Muscle of arm (tissue), 12 donors: ENCODE results near the gene TUB. TPM values are rescaled to one million over a fixed set of nuclear protein-coding genes. Genes with fewer than 3 reads are reported as not detected.

ENCODE experiments used
- DNase-seq: peaks from one replicate; pipeline ENCODE4 v3.0.0-alpha.2; 2013
- polyA plus RNA-seq, 12 donors: library from polyadenylated mRNA; unstranded; fragments of 120-200 nt; gene quantifications; one replicate each; pipeline ENCODE4 v1.2.1, GENCODE V29; 2013; ENCODE audit not compliant: insufficient read length in 12 of 12

Gene TUB
- polyA plus RNA-seq, 12 donors, result 10.2 to 19.0 (median 13.9) TPM; not detected in 1

DNA sequence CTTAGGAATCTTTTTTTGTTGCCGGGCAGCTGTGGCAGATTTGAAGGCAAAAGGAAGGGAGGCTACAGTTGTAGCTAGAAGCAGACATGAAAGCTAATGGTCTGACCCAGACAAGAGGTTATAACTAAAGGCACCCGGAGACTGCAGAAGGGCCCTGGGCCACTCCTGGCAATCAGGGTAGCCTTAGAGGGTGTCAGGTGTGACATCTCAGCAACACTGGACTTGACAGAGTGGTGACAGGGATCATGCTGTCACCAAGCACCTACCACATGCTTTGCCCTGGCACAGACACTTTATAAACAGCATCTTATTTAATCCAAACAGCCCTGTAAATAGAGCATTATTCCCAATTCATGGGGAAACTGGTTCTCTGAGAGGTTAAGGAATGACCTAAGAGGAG lies 25.7 kb downstream of the TUB start:
- DNase-seq, result no peak

DNA sequence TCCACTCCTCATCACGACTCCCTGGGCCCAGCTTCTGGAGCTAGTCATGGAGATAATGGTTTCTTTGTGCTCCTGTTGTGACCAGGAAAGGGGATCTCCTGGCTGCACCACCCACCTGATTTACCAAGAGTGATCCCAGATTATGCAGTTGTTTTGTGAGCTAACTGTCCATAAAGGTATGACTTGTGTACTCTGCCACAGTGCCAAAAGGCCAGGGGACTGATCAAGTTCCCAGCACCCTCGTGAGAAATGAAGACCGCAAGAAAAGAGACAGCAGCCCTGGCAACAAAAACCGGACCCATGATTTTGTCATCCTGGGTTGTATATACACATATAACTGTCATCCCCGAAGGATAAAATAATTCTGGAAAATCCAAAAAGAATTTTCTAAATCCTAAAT lies 26.6 kb downstream of the TUB start:
- DNase-seq, result no peak

DNA sequence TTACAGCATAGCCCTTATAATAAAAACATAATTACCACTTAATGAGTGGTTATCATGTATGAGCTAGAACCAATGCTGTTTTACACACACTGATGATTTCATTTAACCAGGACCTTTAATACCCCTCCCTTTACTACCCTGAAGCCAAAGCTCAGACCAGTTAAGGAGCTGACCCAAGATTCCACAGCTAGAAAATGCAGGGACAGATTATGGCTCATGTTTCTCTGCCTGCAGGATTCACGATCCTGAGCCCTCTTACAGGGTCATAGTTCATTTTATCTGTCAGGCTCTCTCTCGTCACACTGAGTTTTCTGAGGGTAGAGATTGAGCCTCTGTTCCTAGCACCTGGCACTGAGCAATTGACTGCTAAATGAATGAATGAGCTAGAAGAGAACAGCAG lies 27.4 kb downstream of the TUB start:
- no peak for DNase-seq

DNA sequence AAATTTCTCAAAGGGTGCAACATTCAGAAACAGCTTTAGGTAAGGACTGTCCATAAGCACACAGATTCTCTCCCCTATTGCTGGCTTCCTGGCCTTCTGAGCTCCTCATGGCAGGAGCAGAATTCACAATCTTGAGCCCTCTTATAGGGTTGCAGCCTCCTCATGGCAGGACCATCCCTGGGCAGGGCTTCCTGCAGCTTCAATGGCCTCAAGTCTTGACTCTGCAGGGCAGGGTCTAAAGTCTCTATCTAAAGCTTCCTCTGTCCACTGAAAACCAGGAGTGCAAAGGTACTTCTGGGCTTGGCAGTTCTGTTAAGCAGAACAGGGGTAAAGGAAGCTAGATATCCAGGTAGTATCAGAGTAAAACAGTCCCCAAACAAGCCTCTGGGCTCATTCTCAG lies 28.7 kb downstream of the TUB start:
- no peak for DNase-seq

DNA sequence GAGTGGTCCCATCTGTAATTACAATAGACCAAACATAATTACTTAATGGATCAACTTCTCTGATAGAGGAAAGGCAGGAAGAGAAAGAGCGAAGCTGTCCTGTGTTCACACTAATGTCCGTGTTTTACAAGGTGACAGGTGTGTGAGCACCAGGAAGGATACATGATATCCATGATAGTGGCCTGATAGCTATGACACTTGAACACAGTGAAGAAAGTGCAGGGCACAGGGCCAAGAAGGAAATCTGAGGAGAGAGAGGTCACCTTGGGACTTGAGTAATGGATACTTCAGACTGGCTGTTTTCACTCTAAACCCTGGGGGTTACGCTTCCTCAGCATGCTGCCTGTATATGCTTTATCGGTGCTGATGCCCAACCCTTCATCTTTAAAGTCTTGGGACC lies 29.4 kb downstream of the TUB start:
- no peak for DNase-seq

DNA sequence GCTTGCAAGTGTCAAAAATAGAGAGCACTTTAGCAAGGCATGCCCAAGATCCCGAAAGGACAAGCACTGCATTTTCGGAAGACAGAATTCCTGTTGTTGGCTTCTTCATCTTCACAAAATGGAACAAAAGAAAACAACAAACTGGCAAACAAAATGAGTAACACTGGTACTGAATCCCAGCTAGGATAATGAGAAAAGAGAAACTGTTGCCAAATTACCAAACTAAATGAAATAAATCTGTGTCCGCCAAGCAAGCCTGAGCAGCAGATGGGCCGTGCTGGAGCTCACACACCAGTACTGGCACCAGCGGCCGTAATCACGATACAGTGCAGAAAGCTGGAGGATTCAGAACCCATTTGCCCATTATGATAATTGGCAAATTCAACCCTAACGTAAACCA lies 30.6 kb downstream of the TUB start:
- no peak for DNase-seq

DNA sequence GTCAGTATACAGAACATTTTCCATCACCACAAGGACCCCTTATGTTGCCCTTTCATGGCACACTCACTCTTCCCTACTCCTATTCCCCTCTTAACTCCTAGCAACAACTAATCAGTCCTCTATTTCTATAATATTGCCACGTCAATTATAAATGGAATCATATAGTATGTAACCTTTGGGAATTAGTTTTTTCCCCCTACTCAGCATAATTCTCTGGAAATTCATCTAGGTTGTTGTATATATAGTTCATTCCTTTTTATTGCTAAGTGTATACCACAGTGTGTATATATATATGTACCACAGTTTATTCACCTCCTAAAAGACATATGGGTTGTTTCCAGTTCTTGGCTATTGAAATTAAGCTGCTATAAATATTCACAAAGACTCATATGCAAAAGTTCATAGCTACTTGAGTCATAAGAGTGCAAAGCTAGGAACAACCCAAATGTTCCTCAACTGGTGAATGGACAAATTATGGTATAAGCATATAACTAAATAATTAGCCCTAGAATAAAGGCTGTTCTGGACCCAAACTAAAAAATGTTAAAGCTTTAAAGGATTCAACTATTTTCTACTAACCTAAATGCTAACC lies 41.3 kb downstream of the TUB start:
- no peak for DNase-seq

DNA sequence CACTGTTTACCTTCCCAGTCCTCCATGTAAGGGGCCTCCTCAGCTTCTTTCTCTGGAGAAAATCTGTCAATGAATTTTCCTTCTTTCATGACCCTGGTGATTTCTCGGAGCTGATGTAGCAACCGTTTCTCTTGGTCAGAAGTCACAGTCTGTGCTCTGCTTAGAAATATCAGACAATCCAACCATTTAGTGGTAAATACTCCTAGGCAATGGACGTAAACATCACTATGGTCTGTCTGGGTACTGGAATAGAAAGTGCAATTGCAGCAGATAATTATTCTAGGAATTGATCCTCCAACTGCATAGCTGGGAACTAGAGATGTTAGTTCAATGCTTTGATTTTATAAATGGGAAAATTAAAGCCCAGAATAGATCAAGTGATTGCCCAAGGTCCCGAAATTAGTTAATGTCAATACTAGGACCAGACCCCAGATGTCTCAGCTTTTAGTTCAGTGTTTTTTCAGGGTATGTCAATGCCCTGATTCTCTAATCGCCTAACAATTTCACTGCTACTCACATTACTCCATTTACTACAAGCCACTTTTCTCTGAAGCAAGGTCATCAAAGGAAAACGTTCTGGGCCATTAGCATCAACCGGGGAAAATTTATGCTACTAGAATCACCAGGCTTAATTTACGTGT lies 45.8 kb downstream of the TUB start:
- DNase-seq, result no peak

DNA sequence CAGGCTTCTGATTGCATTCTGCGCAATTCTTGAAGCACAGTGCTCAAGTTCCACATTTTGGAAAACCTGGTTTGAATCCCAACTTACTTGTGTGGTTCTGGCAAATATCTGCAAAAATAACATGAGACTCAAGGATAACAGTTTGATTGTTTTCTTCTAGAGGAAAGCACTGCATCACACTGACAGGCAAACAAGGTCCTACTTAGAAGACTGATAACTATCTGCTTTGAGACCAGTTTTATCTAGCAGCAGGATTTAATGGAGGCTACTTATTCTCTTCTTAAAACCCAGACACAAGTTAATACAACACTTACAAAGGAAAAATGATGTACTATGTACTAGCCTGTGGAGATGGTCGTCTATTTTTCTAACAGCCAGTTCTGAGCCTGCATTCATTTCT lies 46.4 kb downstream of the TUB start:
- no peak for DNase-seq

DNA sequence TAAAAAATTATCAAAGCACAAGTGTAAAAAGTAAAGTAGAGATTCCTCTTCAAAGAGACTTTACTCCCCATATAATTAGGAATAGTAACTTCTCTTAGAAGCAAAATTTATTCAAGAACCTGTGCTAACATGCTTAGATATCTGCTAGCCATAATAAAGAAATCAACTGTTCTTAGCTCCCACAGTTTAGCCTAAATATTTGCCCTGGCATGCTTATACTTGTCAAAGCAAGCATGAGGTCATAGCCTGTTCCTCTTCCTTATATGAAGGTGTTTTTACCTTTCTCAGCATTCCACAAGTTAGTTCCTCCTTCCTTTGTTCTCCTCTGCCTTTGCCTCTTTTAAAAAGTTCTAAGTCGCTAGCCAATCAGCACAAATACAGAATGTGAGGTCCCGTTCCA lies 57.5 kb downstream of the TUB start:
- no peak for DNase-seq

DNA sequence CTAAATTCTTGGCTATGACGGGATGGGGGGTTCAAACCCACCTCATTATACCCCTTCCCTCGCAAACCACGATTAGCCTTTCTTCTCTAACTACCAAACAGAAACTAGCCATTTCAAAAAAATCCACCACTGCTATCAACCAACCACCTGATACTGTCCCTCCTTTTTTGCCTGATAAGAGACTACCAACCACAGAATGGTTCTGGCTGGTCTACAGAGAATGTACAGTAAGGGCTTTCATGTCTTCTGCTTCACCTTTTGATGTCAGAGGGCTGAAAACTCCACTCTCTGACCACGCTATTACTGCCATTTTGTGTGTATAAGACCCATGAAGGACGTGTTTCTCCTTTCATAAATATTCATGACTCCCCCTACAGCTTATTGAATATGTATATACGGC lies 68.7 kb downstream of the TUB start:
- no peak for DNase-seq

Other genes starting within 250 kb of the TUB start
- gene OR10A6, start 149.9 kb upstream of the TUB start, polyA plus RNA-seq, result under 1 TPM in 1 of 12 donors, not detected in 11; 0.15 TPM
- under 1 TPM in 3 of 12 donors, not detected in 9; 0.07 to 0.26 (median 0.12) TPM for gene OR10A3, start 139.5 kb upstream of the TUB start, polyA plus RNA-seq
- gene NLRP10, start 115.8 kb upstream of the TUB start, polyA plus RNA-seq, result not detected
- gene EIF3F, start 93.9 kb upstream of the TUB start, polyA plus RNA-seq, result 100 to 1,000 TPM; 224 to 613 (median 377) TPM
- gene RIC3, start 87.8 kb downstream of the TUB start, polyA plus RNA-seq, result 10 to 100 TPM in 1 of 12 donors, 1 to 10 TPM in 2, under 1 TPM in 7, not detected in 2; 0.12 to 14.9 (median 0.47) TPM
- gene LMO1, start 182.7 kb downstream of the TUB start, polyA plus RNA-seq, result 10 to 100 TPM in 1 of 12 donors, 1 to 10 TPM in 8, under 1 TPM in 1, not detected in 2; 0.77 to 11.1 (median 2.5) TPM